Endodermal cell (in vitro differentiated cells): ENCODE results near the gene TMEM63A. TPM values are rescaled to one million over a fixed set of nuclear protein-coding genes. Genes with fewer than 3 reads are reported as not detected.
A peak's percentile ranks its signal among the peaks of the same experiment; 100 is the strongest.

Experiments
- DNase-seq: peaks from one replicate; pipeline ENCODE4 v3.0.0-alpha.2; 2017
- H3K27ac ChIP-seq: 2 replicates; pipeline ENCODE4 v1.5.1; 2013; ENCODE audit warnings: mild to moderate bottlenecking, low read depth, low read length, moderate library complexity
- H3K27me3 ChIP-seq: 2 replicates; pipeline ENCODE4 v1.6.1; 2013; ENCODE audit warnings: mild to moderate bottlenecking, low read length, moderate library complexity; ENCODE audit not compliant: insufficient read depth, control insufficient read depth, poor library complexity, severe bottlenecking
- H3K36me3 ChIP-seq: 2 replicates; pipeline ENCODE4 v1.7.0; 2013; ENCODE audit warnings: mild to moderate bottlenecking, low read length, moderate library complexity; ENCODE audit not compliant: control insufficient read depth, insufficient read depth
- H3K4me1 ChIP-seq: one replicate; pipeline ENCODE4 v1.7.0; 2013; ENCODE audit warnings: low read length; ENCODE audit not compliant: control insufficient read depth, insufficient read depth
- H3K4me3 ChIP-seq: 2 replicates; pipeline ENCODE4 v1.5.1; 2013; ENCODE audit warnings: mild to moderate bottlenecking, low read length, moderate library complexity
- H3K9ac ChIP-seq: 2 replicates; pipeline ENCODE4 v1.6.1; 2013; ENCODE audit warnings: mild to moderate bottlenecking, low read length, moderate library complexity; ENCODE audit not compliant: poor library complexity, severe bottlenecking; ENCODE audit errors: extremely low read depth
- H3K9me3 ChIP-seq: 2 replicates; pipeline ENCODE4 v1.6.1; 2013; ENCODE audit warnings: mild to moderate bottlenecking, low read length, moderate library complexity; ENCODE audit not compliant: control insufficient read depth
- H3K27ac Mint-ChIP-seq: 2 replicates; pipeline ENCODE4 v1.8.0; 2020; ENCODE audit warnings: mixed read lengths
- H3K27me3 Mint-ChIP-seq: 2 replicates; pipeline ENCODE4 v1.8.0; 2021; ENCODE audit warnings: mild to moderate bottlenecking, mixed read lengths; ENCODE audit not compliant: insufficient read depth
- H3K36me3 Mint-ChIP-seq: 2 replicates; pipeline ENCODE4 v1.8.0; 2020; ENCODE audit warnings: low read depth, mixed read lengths
- H3K4me1 Mint-ChIP-seq: 2 replicates; pipeline ENCODE4 v1.8.0; 2020; ENCODE audit warnings: mixed read lengths
- H3K4me3 Mint-ChIP-seq: 2 replicates; pipeline ENCODE4 v1.8.0; 2020; ENCODE audit warnings: mild to moderate bottlenecking, moderate library complexity, mixed read lengths
- H3K9me3 Mint-ChIP-seq: 2 replicates; pipeline ENCODE4 v1.8.0; 2020; ENCODE audit warnings: mild to moderate bottlenecking, mixed read lengths
- WGBS, 2 experiments: methylation state at CpG; one replicate each; pipeline versions ENCODE4 v1.1.5 to v1.1.7; 2013; ENCODE audit warnings: missing lambda C conversion rate in 2 of 2, mixed read lengths in 1 of 2; ENCODE audit not compliant: insufficient coverage in 1 of 2, insufficient read length in 1 of 2; 5-methylcytosine and 5-hydroxymethylcytosine counted together
- total RNA-seq, 2 donors: library from RNA; stranded (reverse); fragmentation: NEBNext Ultra II Directional in 1 of 2; extraction: Animal tissue kit (Norgen Biotek cat#: 25700) in 1 of 2; gene quantifications; 2 replicates in 1 of 2; 3 replicates in 1 of 2; pipeline ENCODE4 v1.2.1, GENCODE V29; 2021
- TF ChIP-seq, protein P1 (sequence below): fragments of 200-600 bp; sonication (generic); conservative IDR thresholded peaks from 2 replicates; pipeline ENCODE4 v1.5.0; 2021; ENCODE audit warnings: antibody characterized with exemption, mild to moderate bottlenecking

TMEM63A gene
- total RNA-seq, 2 donors from 2014 or later, result 194 to 232 TPM

DNA sequence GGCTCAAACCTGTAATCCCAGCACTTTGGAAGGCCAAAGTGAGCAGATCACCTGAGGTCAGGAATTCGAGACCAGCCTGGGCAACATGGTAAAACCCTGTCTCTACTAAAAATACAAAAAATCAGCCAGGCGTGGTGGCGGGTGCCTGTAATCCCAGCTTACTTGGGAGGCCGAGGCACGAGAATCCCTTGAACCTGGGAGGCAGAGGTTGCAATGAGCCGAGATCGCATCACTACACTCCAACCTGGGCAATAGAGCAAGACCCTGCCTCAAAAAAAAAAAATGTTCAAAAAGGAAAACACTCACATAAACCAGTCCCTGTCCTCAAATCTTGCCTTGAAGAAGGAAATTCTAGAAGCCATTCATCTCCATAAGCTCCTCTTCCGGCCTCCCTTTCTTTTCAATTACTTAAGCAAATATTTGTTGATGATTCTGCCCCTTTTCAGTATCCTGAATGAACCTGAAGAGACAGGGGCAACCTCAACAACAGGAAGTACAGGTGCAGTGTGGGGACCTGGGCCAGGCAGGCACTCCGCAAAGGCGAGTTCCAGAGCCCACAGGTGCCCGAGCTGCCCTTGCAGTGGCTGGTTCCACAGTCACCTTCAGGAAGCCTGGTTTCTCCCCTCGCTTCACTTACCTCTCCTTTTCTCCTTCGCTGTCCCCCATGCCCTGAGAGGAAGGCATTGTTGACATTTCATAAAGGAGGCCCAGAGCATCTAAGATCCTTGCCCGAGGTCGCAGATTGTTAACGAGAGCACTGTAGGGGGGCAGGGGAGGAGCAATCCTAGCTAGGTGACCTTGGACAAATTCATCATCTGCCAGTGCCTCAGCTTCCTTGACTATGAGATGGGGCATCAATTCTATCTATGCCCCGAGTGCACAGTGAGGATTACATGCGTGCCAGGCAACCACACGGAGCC lies 15.7 kb upstream of the TMEM63A start:
- no peak overlapping the region for H3K27ac ChIP-seq
- Mint-ChIP-seq H3K36me3 (peaks cover 2% of the 10 kb centered on the region), H3K27me3 (no peaks in the 10 kb centered on the region), H3K4me3 (no peak overlapping the region), H3K4me1 (peaks cover 37% of the 10 kb centered on the region), H3K27ac (peak overlapping the region; percentile 98), H3K9me3 (peaks cover 1% of the 10 kb centered on the region)
- H3K9ac ChIP-seq, result no peak overlapping the region
- no peaks in the 10 kb centered on the region for H3K9me3 ChIP-seq
- H3K4me3 ChIP-seq, result no peak overlapping the region
- H3K36me3 ChIP-seq, result no peaks in the 10 kb centered on the region
- DNase-seq, result no peak
- 84 to 86% methylated on average over 10 to 19 of the region's 19 CpGs for WGBS, 2 experiments
- peaks cover 22% of the 10 kb centered on the region for H3K4me1 ChIP-seq
- TF ChIP-seq, protein P1, sequence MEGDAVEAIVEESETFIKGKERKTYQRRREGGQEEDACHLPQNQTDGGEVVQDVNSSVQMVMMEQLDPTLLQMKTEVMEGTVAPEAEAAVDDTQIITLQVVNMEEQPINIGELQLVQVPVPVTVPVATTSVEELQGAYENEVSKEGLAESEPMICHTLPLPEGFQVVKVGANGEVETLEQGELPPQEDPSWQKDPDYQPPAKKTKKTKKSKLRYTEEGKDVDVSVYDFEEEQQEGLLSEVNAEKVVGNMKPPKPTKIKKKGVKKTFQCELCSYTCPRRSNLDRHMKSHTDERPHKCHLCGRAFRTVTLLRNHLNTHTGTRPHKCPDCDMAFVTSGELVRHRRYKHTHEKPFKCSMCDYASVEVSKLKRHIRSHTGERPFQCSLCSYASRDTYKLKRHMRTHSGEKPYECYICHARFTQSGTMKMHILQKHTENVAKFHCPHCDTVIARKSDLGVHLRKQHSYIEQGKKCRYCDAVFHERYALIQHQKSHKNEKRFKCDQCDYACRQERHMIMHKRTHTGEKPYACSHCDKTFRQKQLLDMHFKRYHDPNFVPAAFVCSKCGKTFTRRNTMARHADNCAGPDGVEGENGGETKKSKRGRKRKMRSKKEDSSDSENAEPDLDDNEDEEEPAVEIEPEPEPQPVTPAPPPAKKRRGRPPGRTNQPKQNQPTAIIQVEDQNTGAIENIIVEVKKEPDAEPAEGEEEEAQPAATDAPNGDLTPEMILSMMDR, result no peak
- H3K27me3 ChIP-seq, result no peaks in the 10 kb centered on the region

DNA sequence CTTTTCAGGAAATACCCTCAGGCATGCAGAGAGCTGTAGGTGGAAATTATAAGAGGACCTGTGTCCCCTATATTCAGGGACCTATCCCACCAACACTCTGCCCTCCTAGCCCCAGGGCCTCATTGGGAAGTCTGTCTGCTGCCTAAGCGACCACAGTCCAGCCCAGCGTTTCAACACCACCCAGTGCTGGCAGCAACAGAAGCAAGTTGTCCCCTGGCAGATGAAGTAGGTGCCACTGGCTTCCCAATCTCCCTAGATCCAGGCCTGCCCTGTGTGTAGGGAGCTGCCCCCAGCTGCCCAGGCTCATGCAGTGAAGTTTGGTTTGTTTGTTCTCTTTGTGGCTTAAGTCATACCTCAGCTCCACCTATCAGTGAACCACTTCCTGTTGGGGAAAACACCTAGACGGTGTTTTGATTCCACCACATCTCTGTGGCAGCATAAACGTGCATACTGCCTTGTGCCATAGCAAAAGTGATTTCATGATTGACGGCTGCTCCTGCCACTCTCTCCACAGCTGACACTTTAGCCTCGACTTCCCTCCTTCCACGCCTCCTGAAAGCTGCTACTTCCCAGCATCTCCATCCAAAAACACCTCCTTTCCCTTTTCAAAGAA lies 14.9 kb upstream of the TMEM63A start:
- H3K9me3 Mint-ChIP-seq, result peaks cover 1% of the 10 kb centered on the region
- WGBS, 2 experiments, result 69 to 75% methylated on average over 6 to 7 of the region's 7 CpGs
- no peak overlapping the region for H3K4me3 Mint-ChIP-seq
- Histone ChIP-seq H3K4me1 (peaks cover 22% of the 10 kb centered on the region), H3K27ac (no peak overlapping the region), H3K4me3 (no peak overlapping the region), H3K9me3 (no peaks in the 10 kb centered on the region), H3K9ac (no peak overlapping the region), H3K27me3 (no peaks in the 10 kb centered on the region), H3K36me3 (no peaks in the 10 kb centered on the region)
- H3K36me3 Mint-ChIP-seq, result peaks cover 2% of the 10 kb centered on the region
- TF ChIP-seq, protein P1, result no peak
- H3K27ac Mint-ChIP-seq, result peak overlapping the region; percentile 98
- peaks cover 37% of the 10 kb centered on the region for H3K4me1 Mint-ChIP-seq
- DNase-seq, result peak; percentile 74
- no peaks in the 10 kb centered on the region for H3K27me3 Mint-ChIP-seq

- H3K9me3 ChIP-seq, result no peaks in the 10 kb centered on the region
- H3K4me1 ChIP-seq, result peaks cover 22% of the 10 kb centered on the region
- H3K9ac ChIP-seq, result no peak overlapping the region
- TF ChIP-seq, protein P1, result no peak
- Mint-ChIP-seq H3K27me3 (no peaks in the 10 kb centered on the region), H3K9me3 (peaks cover 1% of the 10 kb centered on the region), H3K4me3 (no peak overlapping the region), H3K36me3 (peaks cover 2% of the 10 kb centered on the region), H3K27ac (peak overlapping the region; percentile 98), H3K4me1 (peaks cover 40% of the 10 kb centered on the region)
- DNase-seq, result no peak
- H3K27me3 ChIP-seq, result no peaks in the 10 kb centered on the region
- no peaks in the 10 kb centered on the region for H3K36me3 ChIP-seq
- H3K27ac ChIP-seq, result no peak overlapping the region
- WGBS, 2 experiments, result 94 to 95% methylated on average over 2 to 5 of the region's 5 CpGs
- H3K4me3 ChIP-seq, result no peak overlapping the region
Observed at GRCh38 chr1:225896494-225896893, 14.3 kb upstream of the TMEM63A start.
